NCI-H1105 treated with DMSO at 0.1 percent for 48 hours (cell line): ENCODE measurements around the gene ARMC12.
"Not testable (repeated sequence)": the region's sequence is repeated elsewhere in the genome, so short reads cannot be mapped to it uniquely, and the experiment has no call there.

Source experiments
- DNase-seq: peaks from one replicate; lab custom pipeline; 2025; lab: John Stamatoyannopoulos, UW

ARMC12 gene

GRCh38 chr6:35718911-35719381 lies 17.9 kb upstream of the ARMC12 start:
- no peak for DNase-seq

DNA sequence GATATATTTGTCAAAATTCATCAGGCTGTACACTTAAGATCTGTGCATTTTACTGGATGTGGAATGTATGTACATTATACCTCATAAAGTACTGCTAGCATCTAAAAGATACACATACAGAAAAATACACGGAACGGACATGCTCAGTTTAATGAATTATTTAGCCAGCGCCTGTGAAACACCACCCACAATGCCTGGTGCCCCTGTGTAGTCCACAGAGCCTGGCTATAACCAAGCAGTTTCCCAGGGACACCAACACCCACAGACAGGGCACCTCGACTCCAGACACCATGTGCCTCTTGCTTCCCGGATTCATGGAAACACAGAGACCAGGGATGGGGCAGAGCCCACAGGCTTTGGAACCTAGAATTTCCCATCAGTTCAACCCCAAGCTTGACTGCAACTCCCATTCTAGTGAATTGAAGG lies 17.4 kb upstream of the ARMC12 start:
- DNase-seq = no peak

- no peak for DNase-seq
These were observed 16.8 kb upstream of the ARMC12 start for GRCh38 chr6:35719830-35720733.

DNA sequence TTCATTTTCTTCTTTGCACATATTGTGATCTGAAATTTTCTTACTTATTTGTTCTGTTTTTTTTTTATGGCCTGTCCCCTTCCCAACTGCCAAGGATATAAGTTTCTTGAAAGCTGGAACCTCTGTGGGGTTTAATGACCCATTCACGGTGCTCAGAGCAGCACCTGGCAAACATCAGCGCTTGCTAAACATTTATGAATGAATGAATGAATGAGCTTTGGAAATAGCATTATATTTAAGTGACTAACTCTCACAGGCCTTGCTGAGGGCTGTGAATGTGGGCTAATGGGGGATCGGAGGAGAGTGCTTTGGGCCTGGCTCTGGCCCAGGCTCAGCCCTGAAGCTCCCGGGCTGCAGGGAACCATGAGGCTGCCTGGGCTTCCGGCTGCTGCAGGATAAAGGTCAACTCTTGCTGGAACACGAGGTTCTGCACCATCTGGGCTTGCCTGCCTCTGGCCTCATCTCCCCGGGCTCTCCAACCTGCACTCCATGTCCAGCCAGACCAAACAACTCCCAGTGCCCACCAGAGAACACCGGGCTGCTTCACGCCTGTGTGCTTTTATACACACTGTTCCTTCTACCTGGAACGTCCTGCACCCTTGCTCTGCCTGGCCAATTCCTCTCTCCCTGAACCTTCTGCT lies 14.6 kb upstream of the ARMC12 start:
- no peak for DNase-seq

DNA sequence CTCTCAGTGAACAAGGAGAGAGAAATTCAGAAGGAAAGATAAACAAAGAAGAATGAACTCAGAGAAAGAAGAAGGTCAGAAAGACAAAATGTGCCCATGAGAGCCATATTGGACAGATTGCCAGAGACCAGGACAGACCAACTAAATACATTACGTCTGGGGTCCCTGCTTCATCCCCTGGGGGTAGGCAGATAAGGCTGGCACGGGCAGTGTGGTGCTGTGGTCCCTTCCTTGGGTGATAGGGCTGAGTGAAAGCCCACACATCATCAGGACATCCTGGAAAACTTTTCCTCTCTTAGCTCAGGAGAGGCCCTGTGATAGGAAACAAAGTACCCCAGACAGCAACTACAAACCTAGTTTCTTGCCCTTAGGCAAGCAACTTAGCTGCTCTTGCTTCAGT lies 13.2 kb upstream of the ARMC12 start:
- no peak for DNase-seq

GRCh38 chr6:35724059-35724458 lies 12.8 kb upstream of the ARMC12 start:
- no peak for DNase-seq

DNA sequence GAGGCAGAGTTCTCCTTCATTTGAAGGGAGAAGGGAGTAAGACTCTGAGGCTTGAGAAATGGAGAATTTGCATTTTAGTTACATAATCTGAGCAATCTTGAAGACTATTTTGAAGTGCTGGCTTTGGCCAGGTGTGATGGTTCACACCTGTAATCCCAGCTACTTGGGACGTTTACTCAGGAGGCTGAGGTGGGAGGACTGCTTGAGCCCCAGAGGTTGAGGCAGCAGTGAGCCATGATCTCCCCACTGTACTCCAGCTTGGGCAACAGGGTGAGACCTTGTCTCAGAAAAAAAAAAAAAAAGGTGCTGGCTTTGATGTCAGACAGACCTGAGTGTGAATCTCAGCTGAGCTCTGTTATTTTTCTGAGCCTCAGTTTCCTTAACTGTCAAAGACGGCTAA lies 12.4 kb upstream of the ARMC12 start:
- DNase-seq = no peak

GRCh38 chr6:35725081-35725708 lies 11.6 kb upstream of the ARMC12 start:
- DNase-seq = no peak

DNA sequence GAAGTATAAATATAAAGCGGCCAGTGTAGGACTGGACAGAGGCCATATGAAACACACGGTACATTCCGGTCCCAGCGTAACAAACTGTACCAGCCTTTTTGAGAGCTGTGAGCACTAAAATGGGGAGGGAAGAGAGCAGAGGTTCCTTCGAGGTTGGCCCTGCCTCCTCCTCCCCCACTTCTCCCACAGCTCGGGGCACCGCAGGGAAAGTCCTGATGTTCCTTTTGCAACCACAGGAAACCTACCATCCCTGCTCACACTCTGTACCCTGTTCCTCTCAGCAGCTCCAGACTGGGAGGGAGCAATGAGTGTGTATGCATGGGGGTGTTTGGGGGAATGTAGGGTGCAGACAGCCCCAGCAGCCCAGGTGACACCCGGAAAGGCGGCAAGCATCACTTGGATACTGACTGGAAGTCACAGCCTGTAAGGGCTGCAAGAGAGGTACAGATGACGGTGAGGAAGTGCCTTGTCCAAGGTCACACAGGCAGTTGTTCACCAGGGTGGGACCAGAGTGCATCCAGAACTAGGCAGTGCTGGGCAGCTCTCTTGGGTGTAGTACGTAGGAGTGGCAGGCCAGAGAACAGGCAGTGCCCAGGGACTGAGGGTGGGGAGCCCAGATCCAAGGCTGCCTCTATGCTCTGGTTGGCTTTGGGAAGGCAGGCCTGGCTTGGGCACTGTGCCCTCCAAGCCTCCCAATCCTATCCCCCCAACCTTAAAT lies 11.0 kb upstream of the ARMC12 start:
- no peak for DNase-seq

- peak; percentile 89 for DNase-seq
These were observed 9.4 kb upstream of the ARMC12 start for GRCh38 chr6:35727231-35727934.

DNA sequence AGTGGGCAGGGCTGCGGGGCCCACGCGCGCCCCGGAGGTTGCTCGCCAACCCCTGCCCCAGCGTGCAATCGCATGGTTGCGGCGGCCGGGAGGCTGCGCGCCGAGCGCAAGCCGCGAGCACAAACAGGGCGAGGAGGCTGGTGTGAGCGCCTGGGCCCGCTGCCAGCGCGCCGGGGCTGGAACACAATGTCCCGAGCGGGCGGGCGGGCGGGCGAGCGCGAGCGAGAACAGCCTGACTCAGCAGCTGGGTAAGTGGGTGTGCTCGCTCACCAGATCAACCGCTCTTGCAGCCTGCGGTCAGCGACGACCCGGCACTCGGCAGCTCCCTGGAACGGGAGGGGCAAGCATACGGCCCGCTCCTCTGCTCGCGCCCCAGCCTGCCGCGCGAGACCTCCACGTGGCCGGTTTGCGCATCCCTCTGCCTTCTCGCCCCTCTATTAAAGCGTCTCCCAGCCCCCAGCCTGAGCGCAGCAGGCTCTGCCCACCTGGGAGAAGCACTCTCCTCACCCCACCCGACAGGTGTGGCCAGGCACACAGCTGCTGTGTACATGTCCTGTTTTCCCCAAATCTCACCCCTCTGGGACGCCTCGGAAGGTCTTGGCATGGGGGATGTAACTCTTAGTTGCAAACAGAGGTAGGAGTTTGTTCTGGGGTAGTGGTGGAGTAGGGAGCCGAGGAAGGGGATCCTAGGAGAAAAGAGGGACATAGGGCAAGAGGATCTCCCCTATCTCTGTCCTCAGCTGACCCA lies 8.7 kb upstream of the ARMC12 start:
- peak; percentile 90 for DNase-seq

GRCh38 chr6:35728683-35729678 lies 7.9 kb upstream of the ARMC12 start:
- no peak for DNase-seq

DNA sequence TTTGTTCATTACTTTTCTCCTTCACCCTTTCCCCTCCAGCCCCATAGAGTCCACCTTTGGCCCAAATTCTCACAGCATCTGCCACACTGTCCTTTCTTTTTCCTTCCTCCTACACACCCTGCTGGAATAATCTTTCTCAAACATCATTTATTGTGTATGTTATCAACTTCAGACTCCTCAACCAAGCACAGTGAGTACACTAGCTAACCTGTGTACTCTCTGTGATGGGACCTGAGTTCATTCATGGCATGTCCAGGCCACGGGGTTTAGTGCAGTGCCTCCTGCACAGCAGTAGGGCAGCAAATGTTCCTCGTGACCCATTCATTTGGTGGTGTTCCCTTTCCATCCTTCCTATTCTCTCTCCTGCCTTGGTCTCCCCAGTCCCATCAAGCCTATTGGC lies 7.1 kb upstream of the ARMC12 start:
- no peak for DNase-seq

- DNase-seq = no peak
These were observed 6.0 kb upstream of the ARMC12 start for GRCh38 chr6:35730745-35731413.

- peak; percentile 89 for DNase-seq
These were observed 5.5 kb upstream of the ARMC12 start for GRCh38 chr6:35731414-35731735.

- DNase-seq = peak; percentile 57
These were observed 4.9 kb upstream of the ARMC12 start for GRCh38 chr6:35731736-35732532.

- DNase-seq = no peak
These were observed 3.2 kb upstream of the ARMC12 start for GRCh38 chr6:35733633-35734032.

DNA sequence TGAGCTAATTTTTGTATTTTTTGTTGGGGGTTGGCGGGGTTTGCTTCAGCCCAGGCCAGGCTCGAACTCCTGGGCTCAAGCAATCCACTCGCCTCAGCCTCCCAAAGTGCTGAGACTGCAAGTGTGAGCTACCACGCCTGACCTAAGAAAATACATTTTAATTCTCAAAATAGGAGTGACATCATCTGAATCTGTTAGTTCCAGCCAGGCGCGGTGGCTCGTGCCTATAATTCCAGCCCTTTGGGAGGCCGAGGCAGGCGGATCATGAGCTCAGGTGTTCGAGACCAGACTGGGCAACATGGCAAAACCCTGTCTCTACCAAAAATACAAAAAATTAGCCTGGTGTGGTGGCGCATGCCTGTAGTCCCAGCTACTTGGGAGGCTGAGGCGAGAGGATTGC lies 2.5 kb upstream of the ARMC12 start:
- DNase-seq = not testable (repeated sequence)
